HG02588 (cell line): ENCODE results near the gene SEZ6L2.

Experiments used
- ATAC-seq: cut with Tn5 transposase; IDR thresholded peaks from one replicate; pipeline ENCODE4 v1.9.1; 2021; ENCODE audit warnings: mild to moderate bottlenecking, moderate library complexity; ENCODE audit not compliant: unreplicated experiment

SEZ6L2 gene

DNA sequence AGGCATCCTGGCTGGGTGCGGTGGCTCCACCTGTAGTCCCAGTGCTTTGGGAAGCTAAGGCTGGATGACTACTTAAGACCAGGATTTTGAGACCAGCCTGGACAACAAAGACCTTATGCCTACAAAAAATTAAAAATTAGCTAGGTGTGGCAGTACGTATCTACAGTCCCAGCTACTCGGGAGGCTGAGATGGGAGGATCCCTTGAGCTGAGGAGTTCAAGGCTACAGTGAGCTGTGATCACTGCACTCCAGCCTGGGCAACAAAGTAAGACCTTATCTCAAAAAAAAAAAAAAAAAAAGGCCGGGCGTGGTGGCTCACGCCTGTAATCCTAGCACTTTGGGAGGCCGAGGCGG is 73.0 kb downstream of the SEZ6L2 start:
- no peak for ATAC-seq

DNA sequence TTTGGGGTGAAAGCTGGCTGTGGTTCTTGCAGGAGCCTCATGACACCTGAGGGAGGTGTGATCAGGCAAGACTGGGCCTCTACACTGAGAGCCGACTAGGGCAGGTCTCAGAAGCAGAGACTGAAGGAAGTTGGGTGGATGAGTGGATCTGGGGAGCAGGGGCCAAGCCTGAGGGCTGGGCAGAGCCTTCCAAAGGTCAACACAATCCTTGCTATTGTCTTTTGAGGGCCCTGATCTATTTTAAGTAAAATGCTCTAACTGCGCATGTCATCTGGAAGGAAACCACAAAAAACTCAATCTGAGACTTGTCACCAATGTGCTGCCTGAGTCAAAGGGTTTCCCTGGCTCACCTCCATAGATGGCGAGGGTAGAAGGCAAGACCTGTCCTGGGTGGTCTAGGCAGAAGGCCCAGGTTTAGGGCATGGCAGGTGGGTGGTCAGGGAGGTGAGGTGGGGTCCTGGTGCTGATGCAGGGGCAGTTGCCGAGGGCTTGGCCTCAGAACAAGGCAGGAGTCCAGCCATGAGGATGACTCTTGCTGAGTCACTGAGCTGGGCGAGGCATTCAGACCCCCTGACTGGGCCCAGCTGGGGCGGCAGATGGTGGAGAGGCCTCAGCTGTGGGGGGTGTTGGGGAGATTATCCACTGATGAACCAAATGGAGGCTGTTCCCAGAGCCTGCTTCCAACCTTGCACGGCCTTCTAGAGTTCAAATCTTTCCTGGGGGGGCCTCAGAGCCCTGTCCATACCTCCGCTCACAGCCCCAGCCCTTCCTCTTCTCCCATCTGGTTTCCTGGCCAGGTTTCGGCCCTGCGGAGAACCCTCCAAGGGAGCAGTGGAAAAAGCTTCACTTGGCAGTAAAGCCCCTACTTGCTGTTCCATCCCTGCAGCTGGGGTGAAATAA is 74.0 kb downstream of the SEZ6L2 start:
- ATAC-seq = no peak

DNA sequence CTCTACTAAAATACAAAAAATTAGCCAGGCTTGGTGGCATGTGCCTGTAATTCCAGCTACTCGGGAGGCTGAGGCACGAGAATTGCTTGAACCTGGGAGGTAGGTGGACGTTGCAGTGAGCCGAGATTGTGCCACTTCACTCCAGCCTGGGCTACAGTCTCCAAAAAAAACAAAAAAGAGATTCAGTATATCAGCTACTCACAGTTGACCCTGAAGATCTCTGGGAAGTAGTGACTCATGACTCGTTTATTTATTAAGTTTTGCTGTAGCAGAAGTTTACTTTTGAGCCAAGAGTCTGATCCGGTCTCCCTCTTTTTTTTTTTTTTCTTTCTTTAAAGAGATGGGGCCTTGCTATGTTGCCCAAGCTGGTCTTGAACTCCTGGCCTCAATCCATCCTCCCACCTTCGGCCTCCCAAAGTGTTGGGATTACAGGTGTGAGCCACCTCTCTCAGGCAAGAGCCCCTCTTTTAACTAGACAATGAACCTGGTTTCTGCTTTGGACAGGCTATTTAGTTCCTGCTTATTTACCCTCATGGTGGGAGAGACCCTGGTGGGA is 74.7 kb downstream of the SEZ6L2 start:
- ATAC-seq = no peak

DNA sequence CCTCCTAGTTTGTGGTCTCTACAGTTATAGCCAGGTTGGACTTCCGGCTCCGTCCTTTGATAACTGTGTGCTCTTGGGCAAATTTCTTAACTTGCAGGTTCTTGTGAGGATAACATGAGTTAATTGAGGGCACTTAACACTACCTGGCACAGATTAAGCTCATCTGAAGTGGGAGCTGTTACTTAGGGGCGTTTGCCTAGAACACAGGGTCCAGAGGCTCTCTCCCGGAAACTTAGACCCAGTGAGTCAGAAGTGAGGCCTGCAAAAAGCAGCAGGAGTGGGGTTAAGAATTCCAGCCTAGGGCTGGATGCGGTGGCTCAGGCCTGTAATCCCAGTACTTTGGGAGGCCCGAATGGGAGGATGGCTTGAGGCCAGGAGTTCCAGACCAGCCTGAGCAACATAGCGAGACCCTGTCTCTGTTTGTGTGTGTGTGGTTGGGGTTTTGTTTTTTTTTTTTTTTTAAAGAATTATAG is 77.7 kb downstream of the SEZ6L2 start:
- no peak for ATAC-seq
